Tibial nerve (tissue), 4 donors: ENCODE measurements around the gene CALM1.

Source experiments
- EP300 ChIP-seq, 2 donors: sonication (generic); formaldehyde crosslinking; IDR thresholded peaks; one replicate each; pipeline ENCODE4 v1.6.1; 2017; ENCODE audit warnings: antibody characterized with exemption in 2 of 2, mild to moderate bottlenecking in 1 of 2
- POLR2A ChIP-seq, 2 donors: fragments of 450-650 bp; IDR thresholded peaks; one replicate each; pipeline ENCODE4 v1.6.1; 2017; ENCODE audit warnings: antibody characterized with exemption in 2 of 2, mild to moderate bottlenecking in 2 of 2, moderate library complexity in 2 of 2
- TF ChIP-seq, protein P1 (sequence below), 5 experiments: fragments of 200-600 bp in 3 of 5; fragments of 450-650 bp in 2 of 5; sonication (generic) in 3 of 5; IDR thresholded peaks; one replicate each; pipeline ENCODE4 v1.5.1; 2016 to 2019; ENCODE audit warnings: antibody characterized with exemption in 5 of 5, mild to moderate bottlenecking in 3 of 5, moderate library complexity in 2 of 5

- TF ChIP-seq, protein P1, sequence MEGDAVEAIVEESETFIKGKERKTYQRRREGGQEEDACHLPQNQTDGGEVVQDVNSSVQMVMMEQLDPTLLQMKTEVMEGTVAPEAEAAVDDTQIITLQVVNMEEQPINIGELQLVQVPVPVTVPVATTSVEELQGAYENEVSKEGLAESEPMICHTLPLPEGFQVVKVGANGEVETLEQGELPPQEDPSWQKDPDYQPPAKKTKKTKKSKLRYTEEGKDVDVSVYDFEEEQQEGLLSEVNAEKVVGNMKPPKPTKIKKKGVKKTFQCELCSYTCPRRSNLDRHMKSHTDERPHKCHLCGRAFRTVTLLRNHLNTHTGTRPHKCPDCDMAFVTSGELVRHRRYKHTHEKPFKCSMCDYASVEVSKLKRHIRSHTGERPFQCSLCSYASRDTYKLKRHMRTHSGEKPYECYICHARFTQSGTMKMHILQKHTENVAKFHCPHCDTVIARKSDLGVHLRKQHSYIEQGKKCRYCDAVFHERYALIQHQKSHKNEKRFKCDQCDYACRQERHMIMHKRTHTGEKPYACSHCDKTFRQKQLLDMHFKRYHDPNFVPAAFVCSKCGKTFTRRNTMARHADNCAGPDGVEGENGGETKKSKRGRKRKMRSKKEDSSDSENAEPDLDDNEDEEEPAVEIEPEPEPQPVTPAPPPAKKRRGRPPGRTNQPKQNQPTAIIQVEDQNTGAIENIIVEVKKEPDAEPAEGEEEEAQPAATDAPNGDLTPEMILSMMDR (IDR thresholded peaks at IDR 0.05) = no peak
- TF ChIP-seq EP300 (IDR thresholded peaks at IDR 0.05) (no peak), POLR2A (IDR thresholded peaks at IDR 0.05) (no peak)
Measured at GRCh38 chr14:90451961-90452360, 55.1 kb downstream of the CALM1 start.
